ENCODE measurements around the gene ATG16L1.

Gene ATG16L1

GRCh38 chr2:233338046-233338445 lies 86.6 kb downstream of the ATG16L1 start:
- DNase-seq, result no peak

GRCh38 chr2:233338812-233339368 lies 87.4 kb downstream of the ATG16L1 start:
- no peak for DNase-seq

GRCh38 chr2:233339427-233339826 lies 88.0 kb downstream of the ATG16L1 start:
- DNase-seq, result no peak

GRCh38 chr2:233341296-233341695 lies 89.8 kb downstream of the ATG16L1 start:
- DNase-seq, result no peak

- no peak for DNase-seq
Measured at GRCh38 chr2:233342301-233342700, 90.8 kb downstream of the ATG16L1 start.

- DNase-seq, result no peak
Measured at GRCh38 chr2:233343171-233343705, 91.8 kb downstream of the ATG16L1 start.
